Midbrain (tissue), 1 donor: ENCODE results near the gene WDR36.
"Not testable (repeated sequence)": the region's sequence is repeated elsewhere in the genome, so short reads cannot be mapped to it uniquely, and the experiment has no call there.

Experiments
- DNase-seq: peaks from one replicate; lab custom pipeline; 2025; lab: John Stamatoyannopoulos, UW

Gene WDR36

GRCh38 chr5:111138096-111138495 is 45.9 kb downstream of the WDR36 start:
- DNase-seq, result no peak

GRCh38 chr5:111141471-111141870 is 49.3 kb downstream of the WDR36 start:
- DNase-seq, result not testable (repeated sequence)

GRCh38 chr5:111142932-111143331 is 50.8 kb downstream of the WDR36 start:
- DNase-seq, result no peak

- no peak for DNase-seq
Measured at GRCh38 chr5:111143910-111144309, 51.8 kb downstream of the WDR36 start.

GRCh38 chr5:111144352-111144930 is 52.3 kb downstream of the WDR36 start:
- no peak for DNase-seq

GRCh38 chr5:111146053-111146452 is 53.9 kb downstream of the WDR36 start:
- no peak for DNase-seq

GRCh38 chr5:111147502-111147901 is 55.4 kb downstream of the WDR36 start:
- DNase-seq, result no peak

GRCh38 chr5:111151998-111152397 is 59.9 kb downstream of the WDR36 start:
- DNase-seq, result no peak

GRCh38 chr5:111153483-111153882 is 61.3 kb downstream of the WDR36 start:
- no peak for DNase-seq

- no peak for DNase-seq
Measured at GRCh38 chr5:111153945-111154344, 61.8 kb downstream of the WDR36 start.

GRCh38 chr5:111158105-111158744 is 66.1 kb downstream of the WDR36 start:
- DNase-seq, result peak; percentile 75

- DNase-seq, result no peak
Measured at GRCh38 chr5:111159845-111160244, 67.7 kb downstream of the WDR36 start.

GRCh38 chr5:111163000-111163399 is 70.9 kb downstream of the WDR36 start:
- DNase-seq, result no peak

- DNase-seq, result no peak
Measured at GRCh38 chr5:111165058-111165457, 72.9 kb downstream of the WDR36 start.

- no peak for DNase-seq
Measured at GRCh38 chr5:111167551-111167950, 75.4 kb downstream of the WDR36 start.

GRCh38 chr5:111168608-111169007 is 76.5 kb downstream of the WDR36 start:
- DNase-seq, result no peak

- DNase-seq, result no peak
Measured at GRCh38 chr5:111169269-111169668, 77.1 kb downstream of the WDR36 start.

GRCh38 chr5:111170279-111170678 is 78.1 kb downstream of the WDR36 start:
- no peak for DNase-seq

- no peak for DNase-seq
Measured at GRCh38 chr5:111172504-111172903, 80.4 kb downstream of the WDR36 start.

GRCh38 chr5:111173476-111173875 is 81.3 kb downstream of the WDR36 start:
- DNase-seq, result no peak
